Esophagus muscularis mucosa (tissue), 4 donors: ENCODE measurements around the gene ZC2HC1B. TPM values are rescaled to one million over a fixed set of nuclear protein-coding genes. Genes with fewer than 3 reads are reported as not detected.

ENCODE experiments used
- DNase-seq: peaks from one replicate; pipeline ENCODE4 v3.0.0-alpha.2; 2017; ENCODE audit errors: extremely low spot score
- H3K27ac ChIP-seq, 4 donors: fragments of 200-600 bp; sonication (generic); replicated peaks in 1 of 4; 1 replicate in 3 of 4; 2 replicates in 1 of 4; pipeline ENCODE4 v1.5.1; 2016 to 2019; ENCODE audit warnings: mild to moderate bottlenecking in 1 of 4
- H3K27me3 ChIP-seq, 4 donors: fragments of 200-600 bp; sonication (generic); one replicate each; pipeline versions ENCODE4 v1.5.1 to v1.6.0; 2016 to 2019
- H3K36me3 ChIP-seq, 4 donors: fragments of 200-600 bp; sonication (generic); one replicate each; pipeline ENCODE4 v1.5.1; 2016 to 2019
- H3K4me1 ChIP-seq, 4 donors: fragments of 200-600 bp; sonication (generic); one replicate each; pipeline ENCODE4 v1.5.1; 2016 to 2019
- H3K4me3 ChIP-seq, 4 donors: fragments of 200-600 bp; sonication (generic); 1 replicate in 2 of 4; 2 replicates in 2 of 4; pipeline ENCODE4 v1.5.1; 2016 to 2019; ENCODE audit warnings: mild to moderate bottlenecking in 4 of 4, moderate library complexity in 1 of 4
- H3K9me3 ChIP-seq, 4 donors: fragments of 200-600 bp; sonication (generic); 1 replicate in 3 of 4; 2 replicates in 1 of 4; pipeline ENCODE4 v1.5.1; 2016 to 2019
- CTCF ChIP-seq, 3 experiments: fragments of 200-600 bp in 2 of 3; fragments of 450-650 bp in 1 of 3; sonication (generic) in 2 of 3; IDR thresholded peaks; one replicate each; pipeline ENCODE4 v1.5.1; 2017 to 2019; ENCODE audit warnings: antibody characterized with exemption in 3 of 3, mild to moderate bottlenecking in 2 of 3, moderate library complexity in 1 of 3
- EP300 ChIP-seq: sonication (generic); formaldehyde crosslinking; IDR thresholded peaks from one replicate; pipeline ENCODE4 v1.6.1; 2017; ENCODE audit warnings: antibody characterized with exemption
- POLR2A ChIP-seq: fragments of 450-650 bp; IDR thresholded peaks from one replicate; pipeline ENCODE4 v1.6.1; 2017; ENCODE audit warnings: antibody characterized with exemption, moderate library complexity, mild to moderate bottlenecking, low read depth
- POLR2AphosphoS5 ChIP-seq, 2 donors: sonication (generic); formaldehyde crosslinking; IDR thresholded peaks; one replicate each; pipeline ENCODE4 v1.6.1; 2017; ENCODE audit warnings: antibody characterized with exemption in 2 of 2
- WGBS: methylation state at CpG from one replicate; pipeline ENCODE4 v1.1.5; 2018; 5-methylcytosine and 5-hydroxymethylcytosine counted together
- intact Hi-C: fragments of 100-400 bp; cut with DNase I; formaldehyde crosslinking; loops from one replicate; pipeline ENCODE4 v1.15.1; 2023
- total RNA-seq, 4 donors: library from RNA; depleted of rRNA; stranded (reverse); fragments of >200 nt; gene quantifications; one replicate each; pipeline versions ENCODE4 v1.1.0 to v1.2.1, GENCODE V29; 2016

The ZC2HC1B gene
- total RNA-seq, 4 donors from 2014 or later: not detected

DNA sequence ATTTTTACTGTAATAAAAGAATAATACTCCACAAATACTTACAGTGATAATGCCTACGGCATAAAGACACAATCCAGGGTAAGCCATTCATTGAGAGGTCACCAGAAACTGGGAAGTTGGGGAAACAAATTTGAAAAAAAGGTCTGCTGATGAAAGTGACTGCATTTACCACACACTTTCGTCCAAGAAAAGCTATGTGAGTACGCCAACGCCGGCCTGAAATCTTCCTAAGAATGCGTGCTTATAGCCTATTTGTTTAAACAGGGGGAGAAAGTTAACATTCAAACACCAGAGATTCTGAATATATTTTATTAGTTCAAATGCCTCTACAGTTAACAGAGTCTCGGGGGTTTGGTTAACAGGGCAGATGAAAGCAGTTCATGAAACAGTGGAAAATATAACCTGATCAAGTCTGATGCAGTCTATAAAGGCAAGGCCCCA lies 21.8 kb upstream of the ZC2HC1B start:
- Histone ChIP-seq H3K4me1 (peaks cover 11 to 31% (median 22%) of the 10 kb centered on the region in 4 donors), H3K36me3 (peaks cover 21 to 32% (median 31%) of the 10 kb centered on the region in 4 donors), H3K27me3 (no peaks in the 10 kb centered on the region), H3K4me3 (peak overlapping the region; percentile 73 to 86 (median 78)), H3K27ac (peak overlapping the region; percentile 92 to 96 (median 95)), H3K9me3 (no peaks in the 10 kb centered on the region)
- TF ChIP-seq CTCF (IDR thresholded peaks at IDR 0.05): no peak
- no peak for TF ChIP-seq POLR2A
- no peak for TF ChIP-seq EP300
- TF ChIP-seq POLR2AphosphoS5 (IDR thresholded peaks at IDR 0.05): no peak
- no peak for DNase-seq
- intact Hi-C loops: loop anchor here (5.0 kb wide), 2 partner anchors 165 to 265 kb away; partner anchors contain the start of gene PHACTR2
- WGBS: 29% methylated on average over 7 of the region's 7 CpGs

GRCh38 chr6:143842902-143843676 lies 21.2 kb upstream of the ZC2HC1B start, which contains the start of gene LTV1:
TSS of gene LTV1 (plus strand) at chr6:143843338. CDS start at chr6:143843478, 140 bp downstream.
- Histone ChIP-seq H3K27ac (peak within 1 kb of the TSS; percentile 92 to 96 (median 95)), H3K9me3 (no peaks in the 10 kb centered on the region), H3K4me3 (peak within 1 kb of the TSS; percentile 73 to 86 (median 78)), H3K36me3 (peaks cover 27 to 39% (median 34%) of the 10 kb centered on the region in 4 donors), H3K27me3 (no peaks in the 10 kb centered on the region), H3K4me1 (peaks cover 11 to 31% (median 22%) of the 10 kb centered on the region in 4 donors)
- intact Hi-C loops: loop anchor here (5.0 kb wide), 2 partner anchors 166 to 266 kb away; partner anchors contain the start of gene PHACTR2
- DNase-seq: peak; percentile 99
- WGBS: 0% methylated on average over 11 of the region's 64 CpGs
- no peak for TF ChIP-seq EP300
- TF ChIP-seq CTCF (IDR thresholded peaks at IDR 0.05): peak in 1 of 3 experiments; percentile 17
- TF ChIP-seq POLR2AphosphoS5 (IDR thresholded peaks at IDR 0.05): peak; percentile 86 to 88
- TF ChIP-seq POLR2A: peak; percentile 18

GRCh38 chr6:143843677-143843999 lies 20.6 kb upstream of the ZC2HC1B start:
- Histone ChIP-seq H3K9me3 (no peaks in the 10 kb centered on the region), H3K4me3 (peak overlapping the region; percentile 73 to 86 (median 78)), H3K27ac (peak overlapping the region; percentile 92 to 96 (median 95)), H3K4me1 (peaks cover 11 to 31% (median 22%) of the 10 kb centered on the region in 4 donors), H3K36me3 (peaks cover 33 to 44% (median 39%) of the 10 kb centered on the region in 4 donors), H3K27me3 (no peaks in the 10 kb centered on the region)
- under 1% methylated on average over 8 of the region's 9 CpGs for WGBS
- DNase-seq: no peak
- intact Hi-C loops: loop anchor here (5.0 kb wide), 2 partner anchors 166 to 266 kb away; partner anchors contain the start of gene PHACTR2
- TF ChIP-seq POLR2AphosphoS5 (IDR thresholded peaks at IDR 0.05) (no peak), EP300 (no peak), POLR2A (no peak), CTCF (IDR thresholded peaks at IDR 0.05) (no peak)

- no peak for DNase-seq
- Histone ChIP-seq H3K27me3 (no peaks in the 10 kb centered on the region), H3K4me1 (peaks cover 11 to 31% (median 22%) of the 10 kb centered on the region in 4 donors), H3K27ac (peak overlapping the region; percentile 92 to 96 (median 95)), H3K9me3 (no peaks in the 10 kb centered on the region), H3K4me3 (peak overlapping the region; percentile 73 to 86 (median 78)), H3K36me3 (peaks cover 34 to 48% (median 43%) of the 10 kb centered on the region in 4 donors)
- intact Hi-C loops: loop anchor here (5.0 kb wide), 2 partner anchors 167 to 267 kb away; partner anchors contain the start of gene PHACTR2
- TF ChIP-seq POLR2AphosphoS5 (IDR thresholded peaks at IDR 0.05) (no peak), POLR2A (no peak), CTCF (IDR thresholded peaks at IDR 0.05) (no peak), EP300 (no peak)
- WGBS: 19% methylated on average over 4 of the region's 4 CpGs
Observed at GRCh38 chr6:143844006-143844405, 20.3 kb upstream of the ZC2HC1B start.
